Ovary (tissue), 9 donors: ENCODE data around the gene TRPM3. TPM values are rescaled to one million over a fixed set of nuclear protein-coding genes. Genes with fewer than 3 reads are reported as not detected.

Experiments
- DNase-seq, 5 donors: peaks; one replicate each; pipeline ENCODE4 v3.0.0-alpha.2; 2019 to 2020
- H3K27ac ChIP-seq, 2 donors: fragments of 200-600 bp; one replicate each; pipeline versions ENCODE4 v1.5.1 to v1.8.0; 2019 to 2022
- H3K27me3 ChIP-seq: fragments of 200-600 bp; one replicate; pipeline ENCODE4 v1.8.0; 2022
- H3K36me3 ChIP-seq: fragments of 200-600 bp; sonication (generic); one replicate; pipeline ENCODE4 v1.5.1; 2019
- H3K4me1 ChIP-seq: one replicate; pipeline ENCODE4 v1.8.1; 2013; ENCODE audit warnings: mild to moderate bottlenecking, moderate library complexity; ENCODE audit not compliant: insufficient read depth
- H3K4me3 ChIP-seq: fragments of 200-600 bp; sonication (generic); one replicate; pipeline ENCODE4 v1.5.1; 2017
- H3K9me3 ChIP-seq, 2 donors: fragments of 200-600 bp in 1 of 2; sonication (generic) in 1 of 2; one replicate each; pipeline versions ENCODE4 v1.5.1 to v1.8.1; 2013 to 2019; ENCODE audit warnings: mild to moderate bottlenecking in 1 of 2, moderate library complexity in 1 of 2
- EP300 ChIP-seq: sonication (generic); formaldehyde crosslinking; IDR thresholded peaks from one replicate; pipeline ENCODE4 v1.6.1; 2017; ENCODE audit warnings: antibody characterized with exemption
- POLR2A ChIP-seq: fragments of 450-650 bp; IDR thresholded peaks from one replicate; pipeline ENCODE4 v1.6.1; 2017; ENCODE audit warnings: antibody characterized with exemption, mild to moderate bottlenecking, moderate library complexity
- WGBS, 3 donors: extraction: QIAGEN DNeasy Blood & Tissue Kit in 1 of 3; methylation state at CpG; one replicate each; pipeline versions ENCODE4 v1.1.5 to v1.1.7; 2013 to 2017; 5-methylcytosine and 5-hydroxymethylcytosine counted together
- intact Hi-C, 4 donors: fragments of 100-400 bp; cut with DNase I; formaldehyde crosslinking; loops; one replicate each; pipeline versions ENCODE4 v1.11.0 to v1.15.1; 2022 to 2023
- polyA plus RNA-seq, 2 donors: library from polyadenylated mRNA; stranded (reverse); fragments of 200-250 nt in 1 of 2; fragments of 350-450 nt in 1 of 2; fragmentation: Illumina TruSeq in 1 of 2; extraction: RNeasy Lipid Tissue Mini Kit (QIAGEN cat#74804) in 1 of 2; gene quantifications; one replicate each; pipeline ENCODE4 v1.2.3, GENCODE V29; 2013 to 2014
- total RNA-seq, 7 donors: library from RNA; depleted of rRNA in 2 of 7; stranded (reverse); fragments of >200 nt in 2 of 7; fragmentation: NEBNext Ultra II Directional in 3 of 7; extraction: Animal tissue kit (Norgen Biotek cat#: 25700) in 3 of 7; gene quantifications; one replicate each; pipeline versions ENCODE4 v1.1.0 to v1.2.4, GENCODE V29; 2016 to 2023
- TF ChIP-seq, protein P1 (sequence below), 3 donors: fragments of 450-650 bp in 2 of 3; fragments of 200-600 bp in 1 of 3; IDR thresholded peaks; one replicate each; pipeline versions ENCODE4 v1.5.1 to v1.8.0; 2016 to 2022; ENCODE audit warnings: antibody characterized with exemption in 3 of 3, mild to moderate bottlenecking in 1 of 3
- donor health status: DM: no; HTN: no; CAD: no; lungs with moderate emphysema.
- donor health status: DM: no; HTN: no; CAD: no.
- donor health status: Bipolar disorder and iron deficiency.
- donor health status: DM: yes; HTN: yes; CAD: no.
- donor health status: DM: no; HTN: no; CAD: no.
- donor health status: DM: yes; HTN: yes; CAD: no.

The TRPM3 gene
- total and polyA plus RNA-seq, 9 donors: 0.80 to 18.5 (median 4.6) TPM

- Histone ChIP-seq H3K4me3 (no peak overlapping the region), H3K36me3 (no peaks in the 10 kb centered on the region), H3K27me3 (no peaks in the 10 kb centered on the region), H3K4me1 (no peaks in the 10 kb centered on the region), H3K27ac (no peak overlapping the region), H3K9me3 (no peaks in the 10 kb centered on the region)
- no peak for DNase-seq
- intact Hi-C loops: no loop called here
- WGBS, 3 donors: 74 to 79% (median 78%) methylated on average over 3 of the region's 3 CpGs
- no peak for TF ChIP-seq EP300
- TF ChIP-seq, protein P1, sequence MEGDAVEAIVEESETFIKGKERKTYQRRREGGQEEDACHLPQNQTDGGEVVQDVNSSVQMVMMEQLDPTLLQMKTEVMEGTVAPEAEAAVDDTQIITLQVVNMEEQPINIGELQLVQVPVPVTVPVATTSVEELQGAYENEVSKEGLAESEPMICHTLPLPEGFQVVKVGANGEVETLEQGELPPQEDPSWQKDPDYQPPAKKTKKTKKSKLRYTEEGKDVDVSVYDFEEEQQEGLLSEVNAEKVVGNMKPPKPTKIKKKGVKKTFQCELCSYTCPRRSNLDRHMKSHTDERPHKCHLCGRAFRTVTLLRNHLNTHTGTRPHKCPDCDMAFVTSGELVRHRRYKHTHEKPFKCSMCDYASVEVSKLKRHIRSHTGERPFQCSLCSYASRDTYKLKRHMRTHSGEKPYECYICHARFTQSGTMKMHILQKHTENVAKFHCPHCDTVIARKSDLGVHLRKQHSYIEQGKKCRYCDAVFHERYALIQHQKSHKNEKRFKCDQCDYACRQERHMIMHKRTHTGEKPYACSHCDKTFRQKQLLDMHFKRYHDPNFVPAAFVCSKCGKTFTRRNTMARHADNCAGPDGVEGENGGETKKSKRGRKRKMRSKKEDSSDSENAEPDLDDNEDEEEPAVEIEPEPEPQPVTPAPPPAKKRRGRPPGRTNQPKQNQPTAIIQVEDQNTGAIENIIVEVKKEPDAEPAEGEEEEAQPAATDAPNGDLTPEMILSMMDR (IDR thresholded peaks at IDR 0.05): no peak
- TF ChIP-seq POLR2A: no peak
Observed at GRCh38 chr9:71042448-71042990, 78.9 kb downstream of the TRPM3 start.

- DNase-seq: no peak
- TF ChIP-seq POLR2A: no peak
- H3K27me3 ChIP-seq: no peaks in the 10 kb centered on the region
- H3K4me3 ChIP-seq: no peak overlapping the region
- intact Hi-C loops: no loop called here
- H3K36me3 ChIP-seq: no peaks in the 10 kb centered on the region
- no peaks in the 10 kb centered on the region for H3K9me3 ChIP-seq
- H3K27ac ChIP-seq: no peak overlapping the region
- no peaks in the 10 kb centered on the region for H3K4me1 ChIP-seq
- 90 to 93% (median 92%) methylated on average over 4 of the region's 4 CpGs for WGBS, 3 donors
Observed at GRCh38 chr9:71037521-71037920, 83.9 kb downstream of the TRPM3 start.

- Histone ChIP-seq H3K4me3 (no peak overlapping the region), H3K27ac (no peak overlapping the region), H3K27me3 (no peaks in the 10 kb centered on the region), H3K36me3 (no peaks in the 10 kb centered on the region), H3K4me1 (no peaks in the 10 kb centered on the region), H3K9me3 (no peaks in the 10 kb centered on the region)
- DNase-seq: no peak
- intact Hi-C loops: no loop called here
- WGBS, 3 donors: 52 to 59% (median 58%) methylated on average over 4 of the region's 4 CpGs
- TF ChIP-seq EP300 (no peak), POLR2A (no peak)
- TF ChIP-seq, protein P1 (IDR thresholded peaks at IDR 0.05): no peak
Observed at GRCh38 chr9:71036501-71036900, 84.9 kb downstream of the TRPM3 start.

DNA sequence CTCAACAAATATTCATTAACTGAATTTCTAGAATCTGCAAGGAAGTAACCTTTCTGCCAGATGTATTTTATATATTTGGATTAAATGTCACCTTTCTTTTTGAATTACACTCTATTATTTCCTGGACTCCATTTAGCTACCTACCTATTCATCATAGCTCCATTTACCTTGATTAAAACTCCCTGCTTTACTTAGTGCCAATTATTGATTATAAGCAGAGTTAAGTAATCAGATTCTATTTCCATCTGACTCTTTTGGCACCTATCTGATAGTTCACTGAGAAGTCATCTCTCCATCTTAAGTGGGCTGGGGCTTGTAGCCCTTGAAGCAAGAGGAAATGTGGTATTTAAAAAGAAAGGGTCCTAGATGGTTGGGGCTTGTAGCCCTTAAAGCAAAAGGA, 88.6 kb downstream of the TRPM3 start:
- H3K36me3 ChIP-seq: no peaks in the 10 kb centered on the region
- H3K27me3 ChIP-seq: no peaks in the 10 kb centered on the region
- no peaks in the 10 kb centered on the region for H3K4me1 ChIP-seq
- TF ChIP-seq, protein P1 (IDR thresholded peaks at IDR 0.05): no peak
- TF ChIP-seq POLR2A (no peak), EP300 (no peak)
- no peak overlapping the region for H3K4me3 ChIP-seq
- intact Hi-C loops: no loop called here
- no peak overlapping the region for H3K27ac ChIP-seq
- no peak for DNase-seq
- H3K9me3 ChIP-seq: no peaks in the 10 kb centered on the region

GRCh38 chr9:71025728-71026127, 95.7 kb downstream of the TRPM3 start:
- TF ChIP-seq, protein P1 (IDR thresholded peaks at IDR 0.05): no peak
- no peak for TF ChIP-seq POLR2A
- no peak for TF ChIP-seq EP300
- H3K27me3 ChIP-seq: no peaks in the 10 kb centered on the region
- H3K9me3 ChIP-seq: no peaks in the 10 kb centered on the region
- no peak for DNase-seq
- H3K27ac ChIP-seq: no peak overlapping the region
- intact Hi-C loops: loop anchor here in 2 of 4 donors (2.0 to 10.0 kb wide), 2 partner anchors 13 to 59 kb away; no protein-coding TSS in a partner anchor
- H3K4me1 ChIP-seq: no peaks in the 10 kb centered on the region
- H3K36me3 ChIP-seq: no peaks in the 10 kb centered on the region
- 77 to 84% (median 78%) methylated on average over 2 of the region's 2 CpGs for WGBS, 3 donors
- H3K4me3 ChIP-seq: no peak overlapping the region
